ENCODE data around the gene FUT7. TPM values are rescaled to one million over a fixed set of nuclear protein-coding genes. Genes with fewer than 3 reads are reported as not detected.

The FUT7 gene
- total and polyA plus RNA-seq, 9 of the 15 experiments (the other 6 are each of a cell fraction or from before 2014, with no cell fraction given) = not detected

DNA sequence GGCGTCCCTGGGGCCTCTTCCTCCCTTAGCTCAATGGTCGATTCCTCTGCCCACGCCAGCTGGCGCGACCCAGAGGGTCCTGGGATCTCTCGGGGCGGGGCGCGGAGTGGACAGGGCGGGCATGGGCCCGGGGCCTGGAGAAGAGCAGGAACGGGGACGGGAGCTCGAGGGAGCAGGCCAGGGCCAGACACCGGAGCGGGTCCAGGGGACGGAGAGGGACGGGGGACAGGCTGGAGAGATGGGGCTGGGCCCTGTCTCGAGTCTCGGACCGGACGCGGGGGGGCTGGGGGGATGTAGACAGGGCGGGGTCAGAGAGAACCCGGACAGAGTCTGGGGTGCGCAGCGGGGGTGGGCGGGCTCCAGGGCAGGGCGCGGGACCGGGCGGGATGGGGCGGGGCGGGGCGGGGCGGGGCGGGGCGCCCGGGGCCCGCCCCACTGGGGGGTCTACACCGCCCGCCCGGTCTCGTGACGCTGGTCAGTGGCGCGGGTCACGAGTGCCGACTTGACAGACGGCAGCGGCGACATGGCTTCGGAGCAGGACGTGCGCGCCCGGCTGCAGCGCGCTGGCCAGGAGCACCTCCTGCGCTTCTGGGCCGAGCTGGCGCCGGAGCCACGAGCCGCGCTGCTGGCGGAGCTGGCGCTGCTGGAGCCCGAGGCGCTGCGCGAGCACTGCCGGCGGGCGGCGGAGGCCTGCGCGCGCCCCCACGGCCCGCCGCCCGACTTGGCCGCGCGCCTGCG lies 45.3 kb upstream of the FUT7 start, which contains the start of gene UAP1L1:
UAP1L1 (plus strand) TSS at position 508 of the 738 bp plus-strand sequence; CDS start at position 524, 16 bp downstream.
- 62% methylated on average over 9 of the region's 87 CpGs for WGBS (ENCODE audit: insufficient coverage, low coverage, missing lambda C conversion rate)
- Histone ChIP-seq H3K36me3 (ENCODE audit: control insufficient read depth, insufficient read depth, low read length) (peaks cover 10% of the 10 kb centered on the region; the same call in 1 of the 3 replicates), H3K4me2 (ENCODE audit: insufficient read depth, low read length) (peak within 1 kb of the TSS; percentile 52; the same call in 1 of the 2 replicates), H3K9me1 (ENCODE audit: control insufficient read depth, insufficient read depth, low read length) (no peaks in the 10 kb centered on the region), H3K9me3 (replicated peaks; ENCODE audit: control insufficient read depth, insufficient read depth, low read depth, low read length) (no peaks in the 10 kb centered on the region), H3K27ac (ENCODE audit: extremely low read depth, low read depth, low read length) (peak within 1 kb of the TSS; percentile 19; the same call in 1 of the 3 replicates), H3K9ac (ENCODE audit: insufficient read depth in 1 of 2, low read depth in 2 of 2, low read length in 2 of 2) (peak within 1 kb of the TSS; percentile 38 to 89; a peak in 3 of 4 replicates), H3K79me2 (ENCODE audit: control insufficient read depth, insufficient read depth, low read length) (no peaks in the 10 kb centered on the region; the same call in 2 of the 3 replicates), H2AFZ (ENCODE audit: low read depth, low read length) (no peak within 1 kb of the TSS), H3K4me1 (replicated peaks in 1 of 2; ENCODE audit: control insufficient read depth in 2 of 2, insufficient read depth in 2 of 2, low read length in 2 of 2) (peaks cover 17 to 71% of the 10 kb centered on the region in 2 experiments), H3K4me3 (peak within 1 kb of the TSS; percentile 42), H3K27me3 (ENCODE audit: control insufficient read depth in 2 of 2, insufficient read depth in 2 of 2, low read length in 2 of 2) (no peaks in the 10 kb centered on the region), H4K20me1 (replicated peaks; ENCODE audit: control insufficient read depth, insufficient read depth, low read length) (no peaks in the 10 kb centered on the region)
- FAIRE-seq = no peak
- ChIA-PET CTCF (ENCODE audit: low intra/inter-chr PET ratio) (no interaction called here), POLR2A (interaction anchor here (0.6 to 1.2 kb wide), 2 partner anchors 12 to 165 kb away, joined by 3 read pairs; no protein-coding TSS in a partner anchor)
- DNase-seq (ENCODE audit: extremely low read depth in 1 of 4, low spot score in 3 of 4) = peak; percentile 42 to 66 (median 62)
- intact Hi-C loops (cut with micrococcal nuclease) (no loop called here), in situ Hi-C loops (cut with MboI) (no loop called here)
- ATAC-seq = peak; percentile 59
- BruUV-seq (replicated peaks) = no TSS peak
- TF ChIP-seq ZNF124 (CRISPR knock-in tag; IDR thresholded peaks at IDR 0.05) = no peak
- TF ChIP-seq ZKSCAN3 (CRISPR knock-in tag; IDR thresholded peaks at IDR 0.05) = no peak
- TF ChIP-seq DMBX1 (CRISPR knock-in tag; IDR thresholded peaks at IDR 0.05; ENCODE audit: borderline replicate concordance) = no peak
- TF ChIP-seq PHF8 (IDR thresholded peaks at IDR 0.05; ENCODE audit: borderline replicate concordance, low read length) = peak; percentile 38; the same call in 1 of the 2 replicates
- TF ChIP-seq, protein P1, sequence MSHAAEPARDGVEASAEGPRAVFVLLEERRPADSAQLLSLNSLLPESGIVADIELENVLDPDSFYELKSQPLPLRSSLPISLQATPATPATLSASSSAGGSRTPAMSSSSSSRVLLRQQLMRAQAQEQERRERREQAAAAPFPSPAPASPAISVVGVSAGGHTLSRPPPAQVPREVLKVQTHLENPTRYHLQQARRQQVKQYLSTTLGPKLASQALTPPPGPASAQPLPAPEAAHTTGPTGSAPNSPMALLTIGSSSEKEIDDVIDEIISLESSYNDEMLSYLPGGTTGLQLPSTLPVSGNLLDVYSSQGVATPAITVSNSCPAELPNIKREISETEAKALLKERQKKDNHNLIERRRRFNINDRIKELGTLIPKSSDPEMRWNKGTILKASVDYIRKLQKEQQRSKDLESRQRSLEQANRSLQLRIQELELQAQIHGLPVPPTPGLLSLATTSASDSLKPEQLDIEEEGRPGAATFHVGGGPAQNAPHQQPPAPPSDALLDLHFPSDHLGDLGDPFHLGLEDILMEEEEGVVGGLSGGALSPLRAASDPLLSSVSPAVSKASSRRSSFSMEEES (CRISPR knock-in tag; IDR thresholded peaks at IDR 0.05) = 0 out of 2 replicates have a peak, but pooled peaks have one; percentile 25
- TF ChIP-seq, protein P2, sequence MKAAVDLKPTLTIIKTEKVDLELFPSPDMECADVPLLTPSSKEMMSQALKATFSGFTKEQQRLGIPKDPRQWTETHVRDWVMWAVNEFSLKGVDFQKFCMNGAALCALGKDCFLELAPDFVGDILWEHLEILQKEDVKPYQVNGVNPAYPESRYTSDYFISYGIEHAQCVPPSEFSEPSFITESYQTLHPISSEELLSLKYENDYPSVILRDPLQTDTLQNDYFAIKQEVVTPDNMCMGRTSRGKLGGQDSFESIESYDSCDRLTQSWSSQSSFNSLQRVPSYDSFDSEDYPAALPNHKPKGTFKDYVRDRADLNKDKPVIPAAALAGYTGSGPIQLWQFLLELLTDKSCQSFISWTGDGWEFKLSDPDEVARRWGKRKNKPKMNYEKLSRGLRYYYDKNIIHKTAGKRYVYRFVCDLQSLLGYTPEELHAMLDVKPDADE (conservative IDR thresholded peaks at IDR 0.05; ENCODE audit: control insufficient read depth, low read depth, low read length) = no peak
- no peak for TF ChIP-seq RBM14 (IDR thresholded peaks at IDR 0.05; ENCODE audit: borderline replicate concordance, insufficient read depth, low read depth, low read length)
- no peak for TF ChIP-seq ETV5 (CRISPR knock-in tag; IDR thresholded peaks at IDR 0.05; ENCODE audit: low read depth)
- TF ChIP-seq ZBTB1 (CRISPR knock-in tag; IDR thresholded peaks at IDR 0.05; ENCODE audit: borderline replicate concordance, low read depth) = no peak
- no peak for TF ChIP-seq NEUROD1 (IDR thresholded peaks at IDR 0.05; ENCODE audit: borderline replicate concordance, low read depth, low read length, partially characterized antibody)
- TF ChIP-seq ZMIZ1 (IDR thresholded peaks at IDR 0.05; ENCODE audit: low read depth in 2 of 2, low read length in 2 of 2) = no peak
- no peak for TF ChIP-seq ZNF444 (CRISPR knock-in tag; IDR thresholded peaks at IDR 0.05)
- TF ChIP-seq SMARCA5 (IDR thresholded peaks at IDR 0.05) = no peak
- TF ChIP-seq TCF7L2 (IDR thresholded peaks at IDR 0.05; ENCODE audit: low read depth, low read length) = no peak
- TF ChIP-seq RBM15 (IDR thresholded peaks at IDR 0.05; ENCODE audit: insufficient read depth, low read length) = no peak
